CD4-positive, alpha-beta T cell treated with Interleukin-2 at 100 ng/mL for 4 hours (primary cell): ENCODE measurements around the gene SLC22A6.

Source experiments
- DNase-seq: peaks from one replicate; pipeline ENCODE4 v3.0.0-alpha.2; 2020; ENCODE audit warnings: low spot score

Gene SLC22A6

DNA sequence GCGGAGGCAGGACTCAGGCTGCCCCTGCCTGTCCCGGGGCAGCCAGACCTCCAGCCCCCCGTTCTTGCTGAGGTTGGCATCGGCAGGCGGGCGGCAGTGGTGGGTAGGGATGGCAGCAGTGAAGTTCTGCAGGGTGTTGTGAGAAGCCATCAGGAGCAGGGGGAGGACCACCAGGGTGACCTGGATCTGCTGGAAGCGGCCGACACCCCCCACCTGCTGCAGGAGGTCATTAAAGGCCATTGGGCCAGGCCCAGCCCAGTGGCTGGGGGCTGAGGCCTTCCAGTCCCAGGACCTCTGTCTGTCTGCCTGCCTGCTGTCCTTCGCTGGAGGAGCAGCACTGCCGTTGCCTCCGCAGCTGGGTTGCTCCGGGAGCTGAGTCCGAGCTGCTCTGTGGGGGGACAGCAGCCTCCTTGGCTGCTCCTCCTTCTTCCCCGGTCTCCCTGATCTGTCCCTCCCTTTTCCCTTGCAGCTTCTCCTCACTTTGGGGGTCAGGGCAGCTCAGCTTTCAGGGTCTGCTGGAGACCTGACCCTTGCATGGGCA lies at the start of gene SLC22A6:
Gene SLC22A6 (minus strand): TSS at position 517 of the 541 bp plus-strand sequence. CDS start 277 bp downstream, at position 240.
- no peak for DNase-seq

- DNase-seq, result no peak
These were observed 47.7 kb upstream of the SLC22A6 start for GRCh38 chr11:63032457-63032856.

- peak; percentile 80 for DNase-seq
These were observed 39.3 kb upstream of the SLC22A6 start for GRCh38 chr11:63023841-63024648.

DNA sequence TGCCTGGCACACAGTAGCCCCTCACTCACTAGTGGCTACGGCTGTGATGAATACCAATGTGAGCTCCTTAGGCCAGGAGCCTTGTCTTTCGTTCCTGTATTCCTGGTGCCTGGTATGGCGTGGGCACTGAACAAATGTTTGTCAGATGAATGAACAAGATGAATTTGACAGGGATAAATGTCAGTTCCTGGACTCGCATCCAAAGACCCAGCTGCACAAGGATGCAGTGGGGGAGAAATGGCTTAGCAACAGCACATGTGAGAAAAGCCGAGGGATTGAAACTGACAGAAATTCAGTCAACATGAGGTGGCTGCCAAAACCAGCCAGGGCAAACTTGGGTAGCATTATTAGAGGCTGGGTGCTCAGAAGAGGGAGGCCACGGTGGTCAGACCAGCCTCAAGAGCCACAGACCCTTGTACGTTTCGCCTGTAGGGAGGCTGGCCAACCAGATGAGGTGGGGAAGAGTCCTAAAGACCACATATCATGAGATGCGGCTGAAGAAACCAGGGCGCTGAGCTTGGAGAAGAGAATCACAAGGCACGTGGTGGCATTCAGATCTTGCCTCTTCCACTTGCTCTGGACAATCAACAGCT lies 38.6 kb upstream of the SLC22A6 start:
- no peak for DNase-seq

- no peak for DNase-seq
These were observed 37.7 kb upstream of the SLC22A6 start for GRCh38 chr11:63022441-63022840.

DNA sequence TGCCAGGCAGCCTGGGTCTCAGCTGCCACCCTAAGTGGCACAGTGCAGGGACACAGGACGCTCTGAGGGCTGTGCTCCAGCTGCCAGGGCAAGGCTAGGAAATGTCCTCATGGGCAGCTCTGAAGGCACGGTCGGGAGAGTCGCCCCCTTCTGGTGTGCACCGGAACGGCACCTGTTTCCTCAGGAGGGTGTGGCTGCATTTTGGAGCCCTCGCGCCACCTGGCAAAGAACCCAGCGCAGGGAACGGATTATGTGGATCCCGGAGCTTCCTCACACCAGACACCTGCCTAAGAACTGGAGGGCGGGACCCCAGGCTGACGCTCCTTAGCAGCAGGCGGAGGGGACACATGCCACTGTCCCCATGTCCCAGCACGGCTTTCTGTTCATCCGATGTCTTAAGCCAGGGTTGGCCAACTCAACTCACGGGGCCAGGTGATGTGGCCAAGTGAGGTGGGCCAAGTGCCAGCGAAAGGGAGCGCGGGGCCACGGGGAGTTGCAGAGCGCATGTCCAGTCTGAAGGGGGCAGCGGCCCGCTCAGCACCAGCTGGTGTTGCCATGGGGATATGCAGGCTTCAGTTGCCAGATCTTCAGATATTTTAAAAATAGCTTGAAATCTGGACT lies 36.0 kb upstream of the SLC22A6 start:
- no peak for DNase-seq

DNA sequence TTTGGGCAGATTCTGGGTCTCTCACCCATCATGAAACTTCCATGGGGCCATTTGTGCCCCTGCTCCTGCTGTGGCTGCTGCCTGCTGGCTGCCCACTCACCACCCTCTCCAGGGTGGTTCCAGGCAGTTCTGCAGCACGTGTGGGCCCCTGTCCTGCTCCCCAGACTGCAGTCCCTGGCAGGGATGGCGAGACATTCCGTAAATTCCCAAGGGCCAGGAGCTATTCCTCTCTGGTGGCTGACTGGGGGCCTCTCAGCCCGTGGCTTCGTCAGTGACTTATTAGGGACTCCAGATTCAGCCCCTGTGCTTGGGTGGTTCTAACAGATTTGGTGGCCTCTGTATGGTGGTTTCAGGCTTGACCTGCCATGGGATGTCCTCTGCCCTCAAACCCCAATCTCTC lies 34.7 kb upstream of the SLC22A6 start:
- DNase-seq, result no peak

DNA sequence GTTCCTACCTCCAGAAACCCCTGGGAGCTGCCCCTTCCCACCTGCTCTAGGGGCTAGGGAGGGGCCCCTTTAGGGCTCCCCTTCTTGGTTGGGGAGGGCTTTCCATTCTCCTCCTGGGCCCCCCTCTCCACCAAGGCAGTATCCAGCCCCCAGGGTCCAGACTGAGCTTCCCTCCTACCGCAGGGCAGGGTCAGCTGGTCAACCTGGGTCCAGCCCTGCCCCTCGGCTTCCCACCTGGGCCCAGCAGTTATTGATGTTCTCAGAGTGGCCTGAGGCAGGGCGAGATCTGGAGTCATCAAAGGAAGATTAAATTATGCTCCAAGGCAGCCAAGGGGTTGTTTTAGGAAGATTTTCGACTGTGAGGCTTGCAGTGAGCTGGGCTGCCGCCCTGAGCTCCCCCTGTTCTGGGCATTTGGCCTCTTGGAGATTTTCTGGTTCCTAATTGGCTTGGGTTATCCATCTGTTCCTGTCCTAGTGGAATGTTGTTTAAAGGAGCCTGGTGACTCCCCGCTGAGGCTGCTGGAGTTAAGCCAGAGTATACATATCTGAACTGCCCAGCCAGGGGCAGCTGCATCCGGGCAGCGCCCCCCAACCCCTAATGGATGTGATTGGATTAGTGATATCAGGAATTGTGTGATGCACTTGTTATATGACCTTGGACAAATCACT lies 32.7 kb upstream of the SLC22A6 start:
- no peak for DNase-seq

DNA sequence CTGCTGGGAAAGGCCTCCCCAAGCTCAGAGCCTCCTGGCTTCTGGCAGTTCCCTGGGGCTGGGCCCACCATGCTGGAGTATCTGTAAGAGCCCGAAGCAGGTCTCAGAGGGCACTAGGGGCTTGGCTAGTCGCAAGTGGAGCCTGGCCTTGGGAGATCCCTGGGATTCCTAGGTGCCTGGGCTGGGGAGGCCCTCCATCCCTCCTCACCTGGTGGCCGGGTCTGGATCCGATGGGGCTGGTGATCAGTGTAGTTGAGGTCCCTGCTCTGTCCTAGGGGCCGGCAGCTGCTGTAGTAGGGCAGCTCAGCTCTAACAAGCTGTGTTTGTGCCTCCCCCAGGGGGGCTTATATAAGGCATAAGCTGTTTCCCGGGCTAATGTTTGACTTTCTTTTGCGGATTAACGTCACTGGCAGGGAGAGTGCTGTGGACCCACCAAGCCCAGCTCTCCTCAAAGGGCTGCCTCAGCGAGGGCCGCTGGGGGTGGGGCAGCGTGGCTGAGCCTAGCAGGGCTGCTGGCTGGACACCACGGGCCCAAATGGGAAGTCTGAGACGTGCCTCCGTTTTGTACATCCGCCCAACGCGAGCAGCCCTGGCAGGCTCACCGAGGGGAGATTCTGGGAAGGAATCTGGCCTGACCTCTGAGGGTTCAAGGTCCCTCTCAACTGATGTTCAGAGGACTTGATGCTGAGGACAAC lies 30.9 kb upstream of the SLC22A6 start, which contains the start of gene SLC22A8:
Gene SLC22A8 (minus strand): TSS at position 321 of the 695 bp plus-strand sequence. CDS start 883 bp downstream, outside the sequence.
- DNase-seq, result no peak

- DNase-seq, result no peak
These were observed 29.8 kb upstream of the SLC22A6 start for GRCh38 chr11:63014408-63015055.

GRCh38 chr11:63012839-63013238 lies 28.1 kb upstream of the SLC22A6 start:
- DNase-seq, result no peak

DNA sequence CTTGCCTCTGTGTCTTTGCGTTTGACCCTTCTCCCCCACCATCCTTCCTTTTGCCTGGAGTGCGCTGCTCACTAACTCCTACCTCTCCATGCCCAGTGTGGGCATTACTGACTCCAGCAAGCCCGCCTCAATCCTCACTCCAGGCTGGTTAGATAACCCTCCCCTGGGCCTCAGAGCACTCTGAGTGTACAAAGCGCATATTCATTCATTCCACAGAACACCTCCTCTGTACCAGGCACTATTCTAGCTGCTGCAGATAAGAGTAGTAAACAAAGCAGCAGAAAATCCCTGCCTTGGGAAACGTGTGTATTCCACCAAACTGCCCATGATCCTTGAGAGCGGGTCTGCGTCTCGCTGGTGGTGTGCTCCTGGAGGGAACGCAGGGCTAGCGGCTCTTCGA lies 27.7 kb upstream of the SLC22A6 start:
- DNase-seq, result no peak

DNA sequence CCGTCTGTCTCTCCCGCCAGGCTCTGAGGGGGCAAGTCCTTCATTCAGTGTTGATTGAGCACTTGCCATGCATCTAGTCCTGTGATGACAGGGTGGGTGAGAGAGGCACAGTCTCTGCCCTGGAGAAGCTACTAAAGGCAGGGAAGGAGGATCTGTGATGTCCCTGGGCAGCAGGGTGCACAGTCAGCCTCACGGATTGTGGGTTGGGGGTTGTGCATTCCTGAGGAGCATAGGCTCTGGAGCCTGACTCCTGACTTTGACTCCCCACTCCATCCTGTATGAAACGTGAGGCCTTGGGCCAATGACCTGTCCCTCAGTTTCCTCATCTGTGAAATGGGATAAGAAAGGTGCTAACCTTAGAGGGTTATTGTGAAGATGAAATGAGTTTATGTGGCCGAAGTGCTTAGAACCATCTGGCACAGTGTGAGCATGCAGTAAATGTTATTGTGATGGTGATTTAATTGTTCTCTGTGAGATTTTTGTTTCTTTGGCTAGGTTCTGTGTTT lies 26.2 kb upstream of the SLC22A6 start:
- no peak for DNase-seq

GRCh38 chr11:63007920-63008319 lies 23.2 kb upstream of the SLC22A6 start:
- DNase-seq, result no peak

DNA sequence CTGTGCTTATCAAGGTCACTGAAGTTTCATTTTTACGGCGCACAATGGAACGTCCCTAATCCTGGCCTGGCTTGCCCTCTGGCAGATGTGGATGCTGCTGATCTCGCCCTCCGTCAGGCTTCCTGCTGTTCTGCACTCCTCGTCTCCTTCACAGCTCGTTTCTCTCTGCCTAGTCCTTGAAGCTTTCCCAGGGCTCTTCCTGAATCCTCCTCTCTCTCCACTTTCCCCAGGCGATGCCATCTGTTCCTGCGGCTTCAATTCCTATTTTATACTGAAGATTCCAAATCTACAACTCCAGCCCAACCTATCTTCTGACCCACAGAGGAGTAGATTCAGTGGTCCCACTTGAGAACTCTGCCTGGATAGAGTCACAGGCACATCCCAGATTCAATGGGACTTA lies 16.7 kb upstream of the SLC22A6 start:
- no peak for DNase-seq

GRCh38 chr11:62999649-63000048 lies 14.9 kb upstream of the SLC22A6 start:
- no peak for DNase-seq

DNA sequence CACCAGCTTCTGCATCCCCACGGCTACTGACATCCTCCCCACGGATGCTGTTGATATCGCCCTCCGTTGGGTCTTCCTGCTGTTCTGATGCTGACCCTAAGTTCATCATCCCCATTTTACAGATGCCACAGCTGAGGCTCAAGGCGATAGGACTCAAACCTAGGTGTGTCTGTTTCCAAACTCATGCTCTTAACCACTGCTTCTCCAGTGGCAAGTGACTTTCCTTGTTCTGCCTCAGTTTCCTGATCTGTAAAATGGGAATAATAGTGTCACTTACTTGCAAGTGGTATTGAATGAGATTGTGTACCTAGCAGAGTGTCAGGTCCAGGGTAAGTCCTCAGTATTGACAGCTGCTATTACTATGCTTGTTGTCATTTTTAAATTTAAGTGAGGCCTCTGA lies 14.4 kb upstream of the SLC22A6 start:
- DNase-seq, result no peak

DNA sequence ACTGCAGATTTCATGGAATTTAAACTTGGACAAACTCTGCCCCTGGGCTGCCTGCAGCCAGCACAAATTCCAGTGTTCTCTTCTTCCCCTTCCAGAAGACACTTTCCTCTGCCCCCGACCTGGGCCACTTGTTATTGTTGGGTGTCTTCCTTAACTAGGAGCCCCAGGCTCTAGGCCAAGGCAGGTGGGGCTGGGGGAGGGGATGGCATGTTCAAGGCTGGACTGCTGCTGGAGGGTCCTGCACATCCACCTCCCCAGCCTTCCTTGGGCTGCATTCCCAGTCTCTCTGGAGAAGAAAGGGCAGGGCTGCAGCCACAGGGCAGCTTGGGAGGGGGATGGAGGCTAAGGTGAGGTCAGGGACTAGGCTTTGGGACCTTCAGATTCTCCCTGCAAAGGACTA lies 11.5 kb upstream of the SLC22A6 start:
- DNase-seq, result no peak

GRCh38 chr11:62994775-62995174 lies 10.0 kb upstream of the SLC22A6 start:
- no peak for DNase-seq

GRCh38 chr11:62988276-62988675 lies 3.5 kb upstream of the SLC22A6 start:
- no peak for DNase-seq
